ENCODE measurements around the gene UBXN7. TPM values are rescaled to one million over a fixed set of nuclear protein-coding genes. Genes with fewer than 3 reads are reported as not detected.
"Not testable (repeated sequence)": the region's sequence is repeated elsewhere in the genome, so short reads cannot be mapped to it uniquely, and the experiment has no call there.

Gene UBXN7
- polyA plus RNA-seq, 1 donor from 2014 or later = 19.6 TPM

GRCh38 chr3:196428041-196428440 lies 4.2 kb downstream of the UBXN7 start:
- no peaks in the 10 kb centered on the region for H3K9me3 ChIP-seq (ENCODE audit: low read length)
- H3K4me2 ChIP-seq (ENCODE audit: low read length) = no peak overlapping the region
- no peak overlapping the region for H3K4me3 ChIP-seq (ENCODE audit: low read length)
- H3K27ac ChIP-seq (ENCODE audit: low read length) = no peak overlapping the region
- H3K79me2 ChIP-seq (replicated peaks; ENCODE audit: insufficient read depth, low read length) = peaks cover 85% of the 10 kb centered on the region
- no peaks in the 10 kb centered on the region for H3K36me3 ChIP-seq (ENCODE audit: insufficient read depth, low read length)
- H2AFZ ChIP-seq (ENCODE audit: low read depth, low read length) = no peak overlapping the region
- peaks cover 7% of the 10 kb centered on the region for H3F3A ChIP-seq (ENCODE audit: insufficient read depth, low read length, poor library complexity, severe bottlenecking)
- no peak for TF ChIP-seq POLR2AphosphoS5 (IDR thresholded peaks at IDR 0.05)
- TF ChIP-seq, protein P1, sequence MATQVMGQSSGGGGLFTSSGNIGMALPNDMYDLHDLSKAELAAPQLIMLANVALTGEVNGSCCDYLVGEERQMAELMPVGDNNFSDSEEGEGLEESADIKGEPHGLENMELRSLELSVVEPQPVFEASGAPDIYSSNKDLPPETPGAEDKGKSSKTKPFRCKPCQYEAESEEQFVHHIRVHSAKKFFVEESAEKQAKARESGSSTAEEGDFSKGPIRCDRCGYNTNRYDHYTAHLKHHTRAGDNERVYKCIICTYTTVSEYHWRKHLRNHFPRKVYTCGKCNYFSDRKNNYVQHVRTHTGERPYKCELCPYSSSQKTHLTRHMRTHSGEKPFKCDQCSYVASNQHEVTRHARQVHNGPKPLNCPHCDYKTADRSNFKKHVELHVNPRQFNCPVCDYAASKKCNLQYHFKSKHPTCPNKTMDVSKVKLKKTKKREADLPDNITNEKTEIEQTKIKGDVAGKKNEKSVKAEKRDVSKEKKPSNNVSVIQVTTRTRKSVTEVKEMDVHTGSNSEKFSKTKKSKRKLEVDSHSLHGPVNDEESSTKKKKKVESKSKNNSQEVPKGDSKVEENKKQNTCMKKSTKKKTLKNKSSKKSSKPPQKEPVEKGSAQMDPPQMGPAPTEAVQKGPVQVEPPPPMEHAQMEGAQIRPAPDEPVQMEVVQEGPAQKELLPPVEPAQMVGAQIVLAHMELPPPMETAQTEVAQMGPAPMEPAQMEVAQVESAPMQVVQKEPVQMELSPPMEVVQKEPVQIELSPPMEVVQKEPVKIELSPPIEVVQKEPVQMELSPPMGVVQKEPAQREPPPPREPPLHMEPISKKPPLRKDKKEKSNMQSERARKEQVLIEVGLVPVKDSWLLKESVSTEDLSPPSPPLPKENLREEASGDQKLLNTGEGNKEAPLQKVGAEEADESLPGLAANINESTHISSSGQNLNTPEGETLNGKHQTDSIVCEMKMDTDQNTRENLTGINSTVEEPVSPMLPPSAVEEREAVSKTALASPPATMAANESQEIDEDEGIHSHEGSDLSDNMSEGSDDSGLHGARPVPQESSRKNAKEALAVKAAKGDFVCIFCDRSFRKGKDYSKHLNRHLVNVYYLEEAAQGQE (IDR thresholded peaks at IDR 0.05; ENCODE audit: borderline replicate concordance) = no peak
- TF ChIP-seq EZH2 (IDR thresholded peaks at IDR 0.05; ENCODE audit: borderline replicate concordance, insufficient read depth, low read length, poor library complexity, severe bottlenecking) = no peak
- TF ChIP-seq RAD21 (conservative IDR thresholded peaks at IDR 0.05) = no peak
- TF ChIP-seq MXI1 (conservative IDR thresholded peaks at IDR 0.05; ENCODE audit: poor library complexity, severe bottlenecking) = no peak
- no peak overlapping the region for H3K9ac ChIP-seq (ENCODE audit: low read length)
- no peaks in the 10 kb centered on the region for H3K9me2 ChIP-seq (ENCODE audit: insufficient read depth, low read length)
- no peaks in the 10 kb centered on the region for H3K27me3 ChIP-seq (ENCODE audit: insufficient read depth, low read depth, low read length)
- H4K20me1 ChIP-seq (ENCODE audit: insufficient read depth) = no peaks in the 10 kb centered on the region

DNA sequence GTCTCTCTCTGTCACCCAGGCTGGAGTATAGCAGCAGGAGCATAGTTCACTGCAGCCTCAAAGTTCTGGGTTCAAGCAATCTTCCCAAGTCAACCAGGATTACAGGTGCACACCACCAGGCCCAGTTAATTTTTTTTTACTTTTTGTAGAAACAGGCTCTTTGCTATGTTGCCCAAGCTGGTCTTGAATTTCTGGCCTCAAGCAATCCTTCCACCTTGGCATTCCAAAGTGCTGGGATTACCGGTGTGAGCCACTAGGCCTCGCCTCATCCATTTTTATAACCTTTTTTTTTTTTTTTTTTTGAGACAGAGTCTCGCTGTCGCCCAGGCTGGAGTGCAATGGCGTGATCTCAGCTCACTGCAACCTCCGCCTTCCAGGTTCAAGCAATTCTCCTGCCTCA lies 7.8 kb downstream of the UBXN7 start:
- not testable (repeated sequence) for H3K4me2 ChIP-seq (ENCODE audit: low read length); H3F3A ChIP-seq (ENCODE audit: insufficient read depth, low read length, poor library complexity, severe bottlenecking); H3K27ac ChIP-seq (ENCODE audit: low read length); H3K9me2 ChIP-seq (ENCODE audit: insufficient read depth, low read length); H4K20me1 ChIP-seq (ENCODE audit: insufficient read depth); H3K9me3 ChIP-seq (ENCODE audit: low read length); H3K4me3 ChIP-seq (ENCODE audit: low read length); H3K36me3 ChIP-seq (ENCODE audit: insufficient read depth, low read length); H3K27me3 ChIP-seq (ENCODE audit: insufficient read depth, low read depth, low read length); H3K9ac ChIP-seq (ENCODE audit: low read length); H2AFZ ChIP-seq (ENCODE audit: low read depth, low read length)
- peaks cover 93% of the 10 kb centered on the region for H3K79me2 ChIP-seq (replicated peaks; ENCODE audit: insufficient read depth, low read length)

GRCh38 chr3:196423044-196423781 lies 9.0 kb downstream of the UBXN7 start:
- TF ChIP-seq POLR2AphosphoS5 (IDR thresholded peaks at IDR 0.05) (no peak), CTCF (IDR thresholded peaks at IDR 0.05; ENCODE audit: poor library complexity, severe bottlenecking) (no peak), SMC3 (conservative IDR thresholded peaks at IDR 0.05; ENCODE audit: poor library complexity) (no peak)
- Histone ChIP-seq H3K4me2 (ENCODE audit: low read length) (no peak overlapping the region), H3K9me2 (ENCODE audit: insufficient read depth, low read length) (no peaks in the 10 kb centered on the region), H3K9me3 (ENCODE audit: low read length) (no peaks in the 10 kb centered on the region), H3F3A (ENCODE audit: insufficient read depth, low read length, poor library complexity, severe bottlenecking) (no peaks in the 10 kb centered on the region), H3K9ac (ENCODE audit: low read length) (no peak overlapping the region), H2AFZ (ENCODE audit: low read depth, low read length) (no peak overlapping the region), H3K27me3 (ENCODE audit: insufficient read depth, low read depth, low read length) (no peaks in the 10 kb centered on the region), H3K4me3 (ENCODE audit: low read length) (no peak overlapping the region), H3K27ac (ENCODE audit: low read length) (no peak overlapping the region), H4K20me1 (ENCODE audit: insufficient read depth) (no peaks in the 10 kb centered on the region), H3K79me2 (replicated peaks; ENCODE audit: insufficient read depth, low read length) (peaks cover 92% of the 10 kb centered on the region), H3K36me3 (ENCODE audit: insufficient read depth, low read length) (no peaks in the 10 kb centered on the region)

DNA sequence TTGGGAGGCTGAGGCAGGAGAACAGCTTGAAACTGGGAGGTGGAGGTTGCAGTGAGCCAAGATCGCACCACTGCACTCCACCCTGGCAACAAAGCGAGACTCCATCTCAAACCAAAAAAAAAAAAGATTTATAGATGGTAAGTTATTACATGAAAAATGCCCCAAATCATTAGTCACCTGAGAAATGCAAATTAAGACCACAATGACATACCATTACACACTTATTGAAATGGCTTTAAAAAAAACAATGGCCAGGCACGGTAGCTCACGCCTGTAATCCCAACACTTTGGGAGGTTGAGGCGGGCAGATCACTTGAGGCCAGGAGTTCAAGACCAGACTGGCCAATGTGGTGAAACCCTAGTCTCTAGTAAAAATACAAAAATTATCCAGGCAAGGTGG lies 10.6 kb downstream of the UBXN7 start:
- H3K27ac ChIP-seq (ENCODE audit: low read length); H3K9me2 ChIP-seq (ENCODE audit: insufficient read depth, low read length); H4K20me1 ChIP-seq (ENCODE audit: insufficient read depth); H3K36me3 ChIP-seq (ENCODE audit: insufficient read depth, low read length); H3K9me3 ChIP-seq (ENCODE audit: low read length); H3F3A ChIP-seq (ENCODE audit: insufficient read depth, low read length, poor library complexity, severe bottlenecking); H2AFZ ChIP-seq (ENCODE audit: low read depth, low read length); H3K27me3 ChIP-seq (ENCODE audit: insufficient read depth, low read depth, low read length); H3K4me3 ChIP-seq (ENCODE audit: low read length); H3K4me2 ChIP-seq (ENCODE audit: low read length); H3K9ac ChIP-seq (ENCODE audit: low read length): not testable (repeated sequence)
- peaks cover 91% of the 10 kb centered on the region for H3K79me2 ChIP-seq (replicated peaks; ENCODE audit: insufficient read depth, low read length)
